K562 (cell line): ENCODE results near the gene ADORA2A. TPM values are rescaled to one million over a fixed set of nuclear protein-coding genes. Genes with fewer than 3 reads are reported as not detected.
A peak's percentile ranks its signal among the peaks of the same experiment; 100 is the strongest.

Experiments
- ATAC-seq: fragments of 200-7000 bp; cut with Tn5 transposase; 3 replicates; pipeline ENCODE4 v1.9.1; 2020; ENCODE audit warnings: moderate library complexity
- BruUV-seq: library from RNA; stranded (reverse); fragments of 400-500 nt; replicated peaks from 2 replicates; lab custom pipeline; 2021; lab: Mats Ljungman, UMichigan
- CTCF ChIA-PET: fragments of 300-600 bp; formaldehyde crosslinking; extraction: SDS; loops from one replicate; lab custom pipeline; 2021; ENCODE audit warnings: low intra/inter-chr PET ratio; lab: Yijun Ruan, JAX
- POLR2A ChIA-PET: fragments of 300-600, 350-650 bp; sonication (Branson Sonifier 250); formaldehyde crosslinking; extraction: SDS; loops from one replicate; lab custom pipeline; 2021; ENCODE audit warnings: antibody characterized with exemption, inconsistent platforms; lab: Yijun Ruan, JAX
- DNase-seq, 4 experiments: peaks; one replicate each; pipeline versions ENCODE4 v3.0.0 to v3.0.0-alpha.2; 2011 to 2018; ENCODE audit warnings: low spot score in 3 of 4, mixed read lengths in 3 of 4; ENCODE audit errors: extremely low read depth in 1 of 4
- FAIRE-seq: peaks from 2 replicates; lab custom pipeline; 2011; peaks lifted over from hg19 to GRCh38; lab: Jason Lieb, UNC
- H2AFZ ChIP-seq: 2 replicates; pipeline ENCODE4 v1.6.0; 2011; ENCODE audit warnings: low read depth, low read length, control low read depth, inconsistent platforms
- H3K27ac ChIP-seq: fragments of 200-600 bp; 3 replicates; pipeline ENCODE4 v1.8.0; 2011; ENCODE audit warnings: low read depth, mild to moderate bottlenecking, control low read depth, inconsistent platforms, low read length, moderate library complexity, mixed read lengths; ENCODE audit errors: extremely low read depth
- H3K27me3 ChIP-seq, 2 experiments: fragments of 300-600 bp in 1 of 2; 2 replicates in 1 of 2; 3 replicates in 1 of 2; pipeline versions ENCODE4 v1.6.0 to v1.8.0; 2011; ENCODE audit warnings: inconsistent platforms in 2 of 2, low read length in 2 of 2, mild to moderate bottlenecking in 1 of 2, mixed read lengths in 1 of 2, moderate library complexity in 1 of 2; ENCODE audit not compliant: control insufficient read depth in 2 of 2, insufficient read depth in 2 of 2
- H3K36me3 ChIP-seq: fragments of 300-600 bp; 3 replicates; pipeline ENCODE4 v1.8.0; 2011; ENCODE audit warnings: mild to moderate bottlenecking, low read length, inconsistent platforms; ENCODE audit not compliant: control insufficient read depth, insufficient read depth
- H3K4me1 ChIP-seq, 2 experiments: fragments of 200-600 bp in 1 of 2; replicated peaks in 1 of 2; 2 replicates in 1 of 2; 3 replicates in 1 of 2; pipeline versions ENCODE4 v1.5.1 to v1.8.0; 2011; ENCODE audit warnings: inconsistent platforms in 2 of 2, low read length in 2 of 2, mild to moderate bottlenecking in 1 of 2, mixed read lengths in 1 of 2, moderate library complexity in 1 of 2; ENCODE audit not compliant: control insufficient read depth in 2 of 2, insufficient read depth in 2 of 2
- H3K4me2 ChIP-seq: 2 replicates; pipeline ENCODE4 v1.6.1; 2011; ENCODE audit warnings: low read length, control low read depth, inconsistent platforms, mixed read lengths; ENCODE audit not compliant: insufficient read depth
- H3K4me3 ChIP-seq: fragments of 200-600 bp; sonication (generic), shearing (Covaris generic); 2 replicates; pipeline ENCODE4 v1.5.1; 2016; ENCODE audit warnings: control low read depth, inconsistent platforms
- H3K79me2 ChIP-seq: fragments of 200-600 bp; 3 replicates; pipeline ENCODE4 v1.8.0; 2011; ENCODE audit warnings: low read length, inconsistent platforms; ENCODE audit not compliant: control insufficient read depth, insufficient read depth
- H3K9ac ChIP-seq, 2 experiments: 2 replicates each; pipeline versions ENCODE4 v1.6.0 to v1.6.1; 2011; ENCODE audit warnings: low read depth in 2 of 2, low read length in 2 of 2, control low read depth in 1 of 2, inconsistent platforms in 1 of 2, mild to moderate bottlenecking in 1 of 2, mixed read lengths in 1 of 2; ENCODE audit not compliant: insufficient read depth in 1 of 2
- H3K9me1 ChIP-seq: one replicate; pipeline ENCODE4 v1.6.0; 2011; ENCODE audit warnings: inconsistent platforms, mild to moderate bottlenecking, low read length, moderate library complexity; ENCODE audit not compliant: control insufficient read depth, insufficient read depth
- H3K9me3 ChIP-seq: replicated peaks from 2 replicates; pipeline ENCODE4 v1.5.1; 2011; ENCODE audit warnings: low read depth, low read length, inconsistent platforms; ENCODE audit not compliant: control insufficient read depth, insufficient read depth
- H4K20me1 ChIP-seq: replicated peaks from 2 replicates; pipeline ENCODE4 v1.6.1; 2011; ENCODE audit warnings: low read length, inconsistent platforms, mixed read lengths; ENCODE audit not compliant: control insufficient read depth, insufficient read depth
- ESRRA ChIP-seq: fragments of 450-650 bp; IDR thresholded peaks from 2 replicates; pipeline ENCODE4 v1.6.1; 2014; ENCODE audit warnings: low read depth, mild to moderate bottlenecking, moderate library complexity, borderline replicate concordance
- FOSL1 ChIP-seq: fragments of 200-800 bp; sonication (Bioruptor generic); conservative IDR thresholded peaks from 2 replicates; pipeline ENCODE4 v1.6.1; 2016; ENCODE audit warnings: missing genetic modification characterization, missing compliant biosample characterization
- GABPB2 ChIP-seq: fragments of 250-450 bp; sonication (Bioruptor Pico); conservative IDR thresholded peaks from 2 replicates; pipeline ENCODE4 v1.5.1; 2021; ENCODE audit warnings: mild to moderate bottlenecking
- HCFC1 ChIP-seq: IDR thresholded peaks from 2 replicates; pipeline ENCODE4 v1.6.1; 2012; ENCODE audit warnings: low read depth, low read length, improper control_type of control experiment
- IRF2 ChIP-seq: sonication (generic); formaldehyde crosslinking; IDR thresholded peaks from 2 replicates; pipeline ENCODE4 v1.8.1; 2022; ENCODE audit warnings: mild to moderate bottlenecking, missing genetic modification reagents
- MCM5 ChIP-seq: fragments of 450-650 bp; IDR thresholded peaks from 2 replicates; pipeline ENCODE4 v1.6.1; 2016; ENCODE audit warnings: low read depth
- NCOA6 ChIP-seq: fragments of 450-650 bp; IDR thresholded peaks from 2 replicates; pipeline ENCODE4 v1.6.1; 2017; ENCODE audit warnings: mild to moderate bottlenecking
- SPI1 ChIP-seq: IDR thresholded peaks from 2 replicates; pipeline ENCODE4 v1.6.1; 2011; ENCODE audit warnings: low read depth, low read length, control low read depth, borderline replicate concordance
- TAF15 ChIP-seq: fragments of 200-400 bp; formaldehyde crosslinking; IDR thresholded peaks from 2 replicates; pipeline ENCODE4 v1.6.1; 2017; ENCODE audit warnings: mild to moderate bottlenecking, low read depth, low read length, moderate library complexity
- YBX1 ChIP-seq: fragments of 450-650 bp; IDR thresholded peaks from 2 replicates; pipeline ENCODE4 v1.7.1; 2016; ENCODE audit warnings: mild to moderate bottlenecking
- ZNF785 ChIP-seq: fragments of 250-450 bp; sonication (Bioruptor Pico); IDR thresholded peaks from 2 replicates; pipeline ENCODE4 v1.4.0; 2020; ENCODE audit warnings: mild to moderate bottlenecking
- WGBS: fragments of 100-300 bp; shearing (Covaris generic); methylation state at CpG from one replicate; pipeline ENCODE4 v1.1.6; 2016; ENCODE audit warnings: low coverage, mixed read lengths; ENCODE audit not compliant: insufficient coverage; ENCODE audit errors: missing lambda C conversion rate; 5-methylcytosine and 5-hydroxymethylcytosine counted together
- in situ Hi-C: fragments of 300-500 bp; cut with MboI; formaldehyde crosslinking; loops from 4 replicates; pipeline ENCODE4 v1.15.0; 2018; ENCODE audit warnings: inconsistent platforms, mixed read lengths
- intact Hi-C: fragments of 100-400 bp; cut with micrococcal nuclease; formaldehyde crosslinking; loops from 2 replicates; pipeline ENCODE4 v1.14.2; 2022
- polyA plus RNA-seq, 8 experiments: library from polyadenylated mRNA; depleted of rRNA in 4 of 8; stranded (reverse) in 5 of 8; unstranded in 3 of 8; fragments of >200 nt; fragmentation: Nextera tagmentation in 2 of 8; fragmentation: Illumina TruSeq in 1 of 8; extraction: Ambion mirVana in 2 of 8; extraction: Trizol in 1 of 8; gene quantifications; 2 replicates each; pipeline versions ENCODE4 v1.2.1 to v1.2.3, GENCODE V29; 2011 to 2014; ENCODE audit warnings: inconsistent platforms in 1 of 8, missing spikeins in 1 of 8
- total RNA-seq, 7 experiments: library from RNA; depleted of rRNA in 6 of 7; stranded (reverse); fragments of >200 nt in 6 of 7; fragmentation: Illumina TruSeq in 2 of 7; extraction: Trizol in 2 of 7; gene quantifications; 2 replicates each; pipeline versions ENCODE4 v1.2.1 to v1.2.3, GENCODE V29; 2011 to 2021; ENCODE audit warnings: low replicate concordance in 1 of 7
- TF ChIP-seq, protein P1 (sequence below): fragments of 150-350 bp; conservative IDR thresholded peaks from 2 replicates; pipeline ENCODE4 v1.6.1; 2014; ENCODE audit warnings: low read length
- TF ChIP-seq, protein P2 (sequence below), 2 experiments: IDR thresholded peaks in 1 of 2; conservative IDR thresholded peaks in 1 of 2; 2 replicates each; pipeline ENCODE4 v1.6.1; 2016; ENCODE audit warnings: low read depth in 2 of 2, mild to moderate bottlenecking in 1 of 2, missing compliant biosample characterization in 1 of 2, missing genetic modification characterization in 1 of 2, moderate library complexity in 1 of 2

Gene ADORA2A
- total and polyA plus RNA-seq, 9 of the 15 experiments (the other 6 are each of a cell fraction or from before 2014, with no cell fraction given): 0.15 to 2.1 (median 0.66) TPM; not detected in 2

DNA sequence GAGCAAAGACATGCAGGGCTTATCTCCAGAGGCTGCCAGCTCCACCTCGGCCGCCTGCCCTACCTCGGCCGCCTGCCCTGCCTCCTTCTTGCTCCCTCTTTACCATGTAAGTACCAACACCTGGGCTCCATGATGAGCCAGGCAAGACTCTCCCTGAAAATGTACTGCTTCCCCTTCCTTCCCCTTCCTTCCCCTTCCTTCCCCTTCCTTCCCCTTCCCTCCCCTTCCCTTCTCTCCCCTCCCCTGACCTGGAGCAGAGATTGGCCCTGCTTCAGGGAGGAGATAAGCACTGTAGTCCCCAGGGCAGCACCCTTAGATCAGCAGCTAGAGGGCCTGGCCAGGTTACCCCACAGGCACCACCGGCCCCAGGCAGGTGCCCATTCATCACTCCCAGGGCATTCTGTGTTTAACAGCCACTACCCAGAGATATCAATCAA lies 25.4 kb upstream of the ADORA2A start (continued):
- TF ChIP-seq, protein P1, sequence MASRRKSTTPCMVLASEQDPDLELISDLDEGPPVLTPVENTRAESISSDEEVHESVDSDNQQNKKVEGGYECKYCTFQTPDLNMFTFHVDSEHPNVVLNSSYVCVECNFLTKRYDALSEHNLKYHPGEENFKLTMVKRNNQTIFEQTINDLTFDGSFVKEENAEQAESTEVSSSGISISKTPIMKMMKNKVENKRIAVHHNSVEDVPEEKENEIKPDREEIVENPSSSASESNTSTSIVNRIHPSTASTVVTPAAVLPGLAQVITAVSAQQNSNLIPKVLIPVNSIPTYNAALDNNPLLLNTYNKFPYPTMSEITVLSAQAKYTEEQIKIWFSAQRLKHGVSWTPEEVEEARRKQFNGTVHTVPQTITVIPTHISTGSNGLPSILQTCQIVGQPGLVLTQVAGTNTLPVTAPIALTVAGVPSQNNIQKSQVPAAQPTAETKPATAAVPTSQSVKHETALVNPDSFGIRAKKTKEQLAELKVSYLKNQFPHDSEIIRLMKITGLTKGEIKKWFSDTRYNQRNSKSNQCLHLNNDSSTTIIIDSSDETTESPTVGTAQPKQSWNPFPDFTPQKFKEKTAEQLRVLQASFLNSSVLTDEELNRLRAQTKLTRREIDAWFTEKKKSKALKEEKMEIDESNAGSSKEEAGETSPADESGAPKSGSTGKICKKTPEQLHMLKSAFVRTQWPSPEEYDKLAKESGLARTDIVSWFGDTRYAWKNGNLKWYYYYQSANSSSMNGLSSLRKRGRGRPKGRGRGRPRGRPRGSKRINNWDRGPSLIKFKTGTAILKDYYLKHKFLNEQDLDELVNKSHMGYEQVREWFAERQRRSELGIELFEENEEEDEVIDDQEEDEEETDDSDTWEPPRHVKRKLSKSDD: no peak
- no peak for TF ChIP-seq TAF15

DNA sequence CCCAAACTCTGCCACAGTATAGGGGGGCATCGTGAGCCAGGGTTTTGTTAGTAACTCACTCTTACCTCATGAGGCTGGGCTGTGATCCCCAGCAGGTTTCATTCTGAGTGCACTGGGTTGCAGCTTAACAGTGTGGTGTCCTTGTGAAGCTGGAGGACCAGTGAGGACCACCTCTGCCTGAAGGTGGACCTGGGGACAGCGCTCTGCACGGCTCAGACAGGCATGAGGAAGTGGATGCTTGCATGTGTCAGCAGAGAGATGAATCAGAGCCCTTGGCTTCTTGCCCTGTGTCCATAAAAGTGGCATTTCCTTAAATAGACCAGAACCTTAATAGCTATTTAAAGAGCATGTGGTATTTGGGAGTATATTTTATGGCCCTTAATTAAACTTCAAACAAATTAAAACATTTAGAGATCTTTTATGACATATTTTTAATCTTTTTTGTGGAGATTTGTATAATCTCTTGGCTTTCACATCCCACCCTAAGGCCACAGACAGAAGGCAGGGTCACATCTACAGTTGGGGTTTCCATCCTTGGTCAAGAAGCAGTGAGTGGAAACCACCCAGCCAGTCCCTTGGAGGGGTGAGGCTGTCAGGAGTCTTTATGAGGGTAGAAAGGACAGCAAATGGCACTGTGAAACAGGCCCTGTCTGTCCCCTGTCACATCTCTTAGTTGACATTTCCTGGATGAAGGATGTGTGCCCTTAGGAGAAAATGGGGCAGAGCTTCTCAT lies 24.8 kb upstream of the ADORA2A start:
- H3K27ac ChIP-seq: no peak overlapping the region
- ChIA-PET CTCF (no interaction called here), POLR2A (no interaction called here)
- BruUV-seq: no TSS peak
- peaks cover 24% of the 10 kb centered on the region; the same call in 1 of the 3 replicates for H3K36me3 ChIP-seq
- no peak overlapping the region for H3K4me3 ChIP-seq
- H3K79me2 ChIP-seq: no peaks in the 10 kb centered on the region
- no peak overlapping the region for H3K9ac ChIP-seq
- DNase-seq (no peak), FAIRE-seq (no peak), ATAC-seq (no peak)
- peaks cover 10 to 16% of the 10 kb centered on the region in 2 experiments; a peak in 4 of 5 replicates for H3K4me1 ChIP-seq
- H3K9me3 ChIP-seq: no peaks in the 10 kb centered on the region
- no peak overlapping the region for H2AFZ ChIP-seq
- in situ Hi-C loops: no loop called here
- no peak overlapping the region for H3K4me2 ChIP-seq
- H4K20me1 ChIP-seq: no peaks in the 10 kb centered on the region
- 47% methylated on average over 3 of the region's 3 CpGs for WGBS
- intact Hi-C loops: no loop called here
- H3K9me1 ChIP-seq: no peaks in the 10 kb centered on the region
- no peaks in the 10 kb centered on the region for H3K27me3 ChIP-seq
- TF ChIP-seq ZNF785 (CRISPR knock-in tag) (no peak), NCOA6 (no peak), SPI1 (peak; percentile 53; the same call in 1 of the 2 replicates), FOSL1 (tag) (peak; percentile 39; the same call in 1 of the 2 replicates), YBX1 (no peak), ESRRA (no peak), GABPB2 (CRISPR knock-in tag) (no peak), HCFC1 (no peak), MCM5 (no peak), IRF2 (CRISPR knock-in tag) (no peak)
- TF ChIP-seq, protein P2, sequence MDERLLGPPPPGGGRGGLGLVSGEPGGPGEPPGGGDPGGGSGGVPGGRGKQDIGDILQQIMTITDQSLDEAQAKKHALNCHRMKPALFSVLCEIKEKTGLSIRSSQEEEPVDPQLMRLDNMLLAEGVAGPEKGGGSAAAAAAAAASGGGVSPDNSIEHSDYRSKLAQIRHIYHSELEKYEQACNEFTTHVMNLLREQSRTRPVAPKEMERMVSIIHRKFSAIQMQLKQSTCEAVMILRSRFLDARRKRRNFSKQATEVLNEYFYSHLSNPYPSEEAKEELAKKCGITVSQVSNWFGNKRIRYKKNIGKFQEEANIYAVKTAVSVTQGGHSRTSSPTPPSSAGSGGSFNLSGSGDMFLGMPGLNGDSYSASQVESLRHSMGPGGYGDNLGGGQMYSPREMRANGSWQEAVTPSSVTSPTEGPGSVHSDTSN (CRISPR knock-in tag; IDR thresholded peaks at IDR 0.05; ENCODE audit: low read depth): no peak
- TF ChIP-seq, protein P2 (tag; conservative IDR thresholded peaks at IDR 0.05; ENCODE audit: low read depth): peak; percentile 39
